HepG2 (cell line): ENCODE results near the gene PLVAP. TPM values are rescaled to one million over a fixed set of nuclear protein-coding genes. Genes with fewer than 3 reads are reported as not detected.

Experiments
- ATF1 ChIP-seq: IDR thresholded peaks from 2 replicates; pipeline ENCODE4 v1.6.1; 2016; ENCODE audit warnings: mild to moderate bottlenecking, control low read depth
- ATF7-NPFF ChIP-seq: sonication (generic); formaldehyde crosslinking; IDR thresholded peaks from 2 replicates; pipeline ENCODE4 v1.8.1; 2023; ENCODE audit warnings: mild to moderate bottlenecking, low read depth, missing genetic modification reagents, moderate library complexity
- CAMTA2 ChIP-seq: sonication (generic); formaldehyde crosslinking; IDR thresholded peaks from 2 replicates; pipeline ENCODE4 v1.4.0; 2020; ENCODE audit warnings: mild to moderate bottlenecking, missing genetic modification reagents, borderline replicate concordance
- CCDC6 ChIP-seq: sonication (generic); formaldehyde crosslinking; IDR thresholded peaks from 2 replicates; pipeline ENCODE4 v1.8.1; 2022; ENCODE audit warnings: mild to moderate bottlenecking, missing genetic modification reagents, moderate library complexity
- FOXA1 ChIP-seq, 2 experiments: fragments of 450-650 bp in 1 of 2; sonication (generic) in 1 of 2; formaldehyde crosslinking in 1 of 2; IDR thresholded peaks; 2 replicates each; pipeline versions ENCODE4 v1.4.0 to v1.6.1; 2016 to 2020; ENCODE audit warnings: missing genetic modification reagents in 1 of 2
- IKZF4 ChIP-seq: sonication (generic); formaldehyde crosslinking; IDR thresholded peaks from 2 replicates; pipeline ENCODE4 v1.5.1; 2020; ENCODE audit warnings: borderline replicate concordance, mild to moderate bottlenecking, low read depth, missing genetic modification reagents; ENCODE audit errors: not compliant biosample characterization
- NR2F6 ChIP-seq, 2 experiments: IDR thresholded peaks; 2 replicates each; pipeline ENCODE4 v1.6.1; 2016; ENCODE audit warnings: antibody characterized with exemption in 1 of 2, mild to moderate bottlenecking in 1 of 2
- SALL2 ChIP-seq: sonication (generic); formaldehyde crosslinking; IDR thresholded peaks from 2 replicates; pipeline ENCODE4 v1.8.1; 2023; ENCODE audit warnings: mild to moderate bottlenecking, missing genetic modification reagents, inconsistent platforms
- SMYD3 ChIP-seq: sonication (generic); formaldehyde crosslinking; IDR thresholded peaks from 2 replicates; pipeline ENCODE4 v1.8.1; 2023; ENCODE audit warnings: mild to moderate bottlenecking, missing genetic modification reagents
- TEAD2 ChIP-seq: sonication (generic); formaldehyde crosslinking; IDR thresholded peaks from 2 replicates; pipeline ENCODE4 v1.9.0; 2021; ENCODE audit warnings: missing genetic modification reagents
- TOPORS ChIP-seq: sonication (generic); formaldehyde crosslinking; IDR thresholded peaks from 2 replicates; pipeline ENCODE4 v1.8.0; 2023; ENCODE audit warnings: mild to moderate bottlenecking, missing genetic modification reagents
- ZNF10 ChIP-seq: sonication (generic); formaldehyde crosslinking; IDR thresholded peaks from 2 replicates; pipeline ENCODE4 v1.4.0; 2020; ENCODE audit warnings: mild to moderate bottlenecking, low read depth, missing genetic modification reagents, borderline replicate concordance
- ZNF180 ChIP-seq: sonication (generic); formaldehyde crosslinking; IDR thresholded peaks from 2 replicates; pipeline ENCODE4 v1.4.0; 2020; ENCODE audit warnings: low read depth, missing genetic modification reagents, borderline replicate concordance
- ZNF251 ChIP-seq: sonication (generic); formaldehyde crosslinking; IDR thresholded peaks from 2 replicates; pipeline ENCODE4 v1.9.0; 2021; ENCODE audit warnings: mild to moderate bottlenecking, missing genetic modification reagents
- ZNF256 ChIP-seq: sonication (generic); formaldehyde crosslinking; conservative IDR thresholded peaks from 2 replicates; pipeline ENCODE4 v1.4.0; 2020; ENCODE audit warnings: missing genetic modification reagents
- ZNF326 ChIP-seq: sonication (generic); formaldehyde crosslinking; IDR thresholded peaks from 2 replicates; pipeline ENCODE4 v1.4.0; 2020; ENCODE audit warnings: missing genetic modification reagents, borderline replicate concordance
- ZNF567 ChIP-seq: sonication (generic); formaldehyde crosslinking; IDR thresholded peaks from 2 replicates; pipeline ENCODE4 v1.8.1; 2023; ENCODE audit warnings: mild to moderate bottlenecking, missing genetic modification reagents, borderline replicate concordance
- ZNF761 ChIP-seq: sonication (generic); formaldehyde crosslinking; conservative IDR thresholded peaks from 2 replicates; pipeline ENCODE4 v1.4.0; 2020; ENCODE audit warnings: mild to moderate bottlenecking, missing genetic modification reagents
- ZNF788 ChIP-seq: sonication (generic); formaldehyde crosslinking; IDR thresholded peaks from 2 replicates; pipeline ENCODE4 v1.5.0; 2020; ENCODE audit warnings: mild to moderate bottlenecking, missing genetic modification reagents, borderline replicate concordance
- polyA plus RNA-seq, 8 experiments: library from polyadenylated mRNA; depleted of rRNA in 3 of 8; stranded (reverse) in 7 of 8; unstranded in 1 of 8; fragments of >200 nt; fragmentation: Illumina TruSeq in 4 of 8; extraction: Trizol in 4 of 8; gene quantifications; 2 replicates each; pipeline versions ENCODE4 v1.2.1 to v1.2.3, GENCODE V29; 2011 to 2016; ENCODE audit warnings: low read depth in 4 of 8, missing spikeins in 1 of 8, mixed read lengths in 1 of 8; ENCODE audit not compliant: insufficient read depth in 1 of 8
- total RNA-seq, 5 experiments: library from RNA; depleted of rRNA; stranded (reverse); fragments of >200 nt; fragmentation: Illumina TruSeq; extraction: Trizol; gene quantifications; 2 replicates each; pipeline ENCODE4 v1.2.3, GENCODE V29; 2016; ENCODE audit warnings: low read depth in 1 of 5
- TF ChIP-seq, protein P1 (sequence below): IDR thresholded peaks from 2 replicates; pipeline ENCODE4 v1.6.1; 2016; ENCODE audit warnings: missing genetic modification reagents, missing compliant biosample characterization
- TF ChIP-seq, protein P2 (sequence below): sonication (generic); formaldehyde crosslinking; IDR thresholded peaks from 2 replicates; pipeline ENCODE4 v1.4.0; 2020; ENCODE audit warnings: missing genetic modification reagents
- TF ChIP-seq, protein P3 (sequence below): sonication (generic); formaldehyde crosslinking; IDR thresholded peaks from 2 replicates; pipeline ENCODE4 v1.4.0; 2020; ENCODE audit warnings: missing genetic modification reagents
- TF ChIP-seq, protein P4 (sequence below): sonication (generic); formaldehyde crosslinking; IDR thresholded peaks from 2 replicates; pipeline ENCODE4 v1.4.0; 2020; ENCODE audit warnings: mild to moderate bottlenecking, missing genetic modification reagents
- TF ChIP-seq, protein P5 (sequence below): sonication (generic); formaldehyde crosslinking; IDR thresholded peaks from 2 replicates; pipeline ENCODE4 v1.4.0; 2020; ENCODE audit warnings: missing genetic modification reagents

The PLVAP gene
- total and polyA plus RNA-seq, 2 of the 13 experiments (the other 11 are each of a cell fraction or from before 2014, with no cell fraction given) = 0.26 TPM; not detected in 1

DNA sequence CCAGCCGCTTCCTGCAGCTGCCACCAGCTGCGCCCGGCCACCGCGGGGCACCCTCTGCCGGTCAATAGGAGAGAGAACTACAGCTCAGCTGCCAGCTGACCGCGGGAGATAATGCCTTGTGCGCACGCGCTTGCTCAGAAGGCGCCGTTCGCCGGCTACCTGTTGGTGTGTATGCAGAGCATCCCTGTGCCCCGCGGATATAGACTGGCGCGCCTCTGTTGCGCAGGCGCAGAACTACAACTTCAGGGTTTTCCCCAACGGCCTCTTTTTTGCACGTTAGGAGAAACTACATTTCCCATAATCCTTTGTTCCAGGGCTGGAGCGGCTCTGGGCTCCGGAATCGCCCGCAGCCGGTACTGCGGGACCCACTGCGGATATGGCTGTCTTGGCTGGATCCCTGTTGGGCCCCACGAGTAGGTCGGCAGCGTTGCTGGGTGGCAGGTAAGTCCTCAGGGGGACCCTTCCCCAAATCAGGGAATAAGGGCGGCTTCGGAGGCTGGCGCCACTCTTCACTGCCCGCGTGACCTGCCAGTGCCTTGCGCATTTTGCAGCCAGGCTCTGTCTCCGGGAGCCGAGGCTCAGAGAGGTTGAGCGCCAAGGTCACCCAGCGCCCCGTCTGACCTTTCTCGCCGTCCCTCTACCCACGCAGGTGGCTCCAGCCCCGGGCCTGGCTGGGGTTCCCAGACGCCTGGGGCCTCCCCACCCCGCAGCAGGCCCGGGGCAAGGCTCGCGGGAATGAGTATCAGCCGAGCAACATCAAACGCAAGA, 71.4 kb downstream of the PLVAP start, which contains the start of gene MRPL34 (continued):
- TF ChIP-seq, protein P1, sequence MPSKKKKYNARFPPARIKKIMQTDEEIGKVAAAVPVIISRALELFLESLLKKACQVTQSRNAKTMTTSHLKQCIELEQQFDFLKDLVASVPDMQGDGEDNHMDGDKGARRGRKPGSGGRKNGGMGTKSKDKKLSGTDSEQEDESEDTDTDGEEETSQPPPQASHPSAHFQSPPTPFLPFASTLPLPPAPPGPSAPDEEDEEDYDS (CRISPR knock-in tag) = peak; percentile 80
- TF ChIP-seq, protein P2, sequence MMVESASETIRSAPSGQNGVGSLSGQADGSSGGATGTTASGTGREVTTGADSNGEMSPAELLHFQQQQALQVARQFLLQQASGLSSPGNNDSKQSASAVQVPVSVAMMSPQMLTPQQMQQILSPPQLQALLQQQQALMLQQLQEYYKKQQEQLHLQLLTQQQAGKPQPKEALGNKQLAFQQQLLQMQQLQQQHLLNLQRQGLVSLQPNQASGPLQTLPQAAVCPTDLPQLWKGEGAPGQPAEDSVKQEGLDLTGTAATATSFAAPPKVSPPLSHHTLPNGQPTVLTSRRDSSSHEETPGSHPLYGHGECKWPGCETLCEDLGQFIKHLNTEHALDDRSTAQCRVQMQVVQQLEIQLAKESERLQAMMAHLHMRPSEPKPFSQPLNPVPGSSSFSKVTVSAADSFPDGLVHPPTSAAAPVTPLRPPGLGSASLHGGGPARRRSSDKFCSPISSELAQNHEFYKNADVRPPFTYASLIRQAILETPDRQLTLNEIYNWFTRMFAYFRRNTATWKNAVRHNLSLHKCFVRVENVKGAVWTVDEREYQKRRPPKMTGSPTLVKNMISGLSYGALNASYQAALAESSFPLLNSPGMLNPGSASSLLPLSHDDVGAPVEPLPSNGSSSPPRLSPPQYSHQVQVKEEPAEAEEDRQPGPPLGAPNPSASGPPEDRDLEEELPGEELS (CRISPR knock-in tag) = no peak
- TF ChIP-seq SMYD3 (no peak), ZNF180 (CRISPR knock-in tag) (no peak), ZNF567 (CRISPR knock-in tag) (no peak), CCDC6 (CRISPR knock-in tag) (peak; percentile 58; the same call in 1 of the 2 replicates), SALL2 (no peak), TEAD2 (no peak), IKZF4 (CRISPR knock-in tag) (no peak), ZNF761 (CRISPR knock-in tag) (0 out of 2 replicates have a peak, but pooled peaks have one; percentile 57), CAMTA2 (CRISPR knock-in tag) (0 out of 2 replicates have a peak, but pooled peaks have one; percentile 74), ZNF256 (0 out of 2 replicates have a peak, but pooled peaks have one; percentile 28), NR2F6 (IDR thresholded peaks at IDR 0.05) (0 out of 2 replicates have a peak, but pooled peaks have one; percentile 33), NR2F6 (CRISPR knock-in tag; IDR thresholded peaks at IDR 0.05) (peak; percentile 49; the same call in 1 of the 2 replicates), ATF7-NPFF (CRISPR knock-in tag) (peak; percentile 33; the same call in 1 of the 2 replicates), FOXA1 (IDR thresholded peaks at IDR 0.05) (no peak), FOXA1 (CRISPR knock-in tag; IDR thresholded peaks at IDR 0.05) (peak; percentile 53), ZNF251 (CRISPR knock-in tag) (no peak), ZNF10 (no peak), TOPORS (CRISPR knock-in tag) (peak; percentile 26; the same call in 1 of the 2 replicates), ZNF326 (CRISPR knock-in tag) (no peak), ATF1 (CRISPR knock-in tag) (0 out of 2 replicates have a peak, but pooled peaks have one; percentile 18), ZNF788 (no peak)
- TF ChIP-seq, protein P3, sequence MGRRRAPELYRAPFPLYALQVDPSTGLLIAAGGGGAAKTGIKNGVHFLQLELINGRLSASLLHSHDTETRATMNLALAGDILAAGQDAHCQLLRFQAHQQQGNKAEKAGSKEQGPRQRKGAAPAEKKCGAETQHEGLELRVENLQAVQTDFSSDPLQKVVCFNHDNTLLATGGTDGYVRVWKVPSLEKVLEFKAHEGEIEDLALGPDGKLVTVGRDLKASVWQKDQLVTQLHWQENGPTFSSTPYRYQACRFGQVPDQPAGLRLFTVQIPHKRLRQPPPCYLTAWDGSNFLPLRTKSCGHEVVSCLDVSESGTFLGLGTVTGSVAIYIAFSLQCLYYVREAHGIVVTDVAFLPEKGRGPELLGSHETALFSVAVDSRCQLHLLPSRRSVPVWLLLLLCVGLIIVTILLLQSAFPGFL (CRISPR knock-in tag) = no peak
- TF ChIP-seq, protein P4, sequence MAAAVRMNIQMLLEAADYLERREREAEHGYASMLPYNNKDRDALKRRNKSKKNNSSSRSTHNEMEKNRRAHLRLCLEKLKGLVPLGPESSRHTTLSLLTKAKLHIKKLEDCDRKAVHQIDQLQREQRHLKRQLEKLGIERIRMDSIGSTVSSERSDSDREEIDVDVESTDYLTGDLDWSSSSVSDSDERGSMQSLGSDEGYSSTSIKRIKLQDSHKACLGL = peak; percentile 78; the same call in 1 of the 2 replicates
- TF ChIP-seq, protein P5, sequence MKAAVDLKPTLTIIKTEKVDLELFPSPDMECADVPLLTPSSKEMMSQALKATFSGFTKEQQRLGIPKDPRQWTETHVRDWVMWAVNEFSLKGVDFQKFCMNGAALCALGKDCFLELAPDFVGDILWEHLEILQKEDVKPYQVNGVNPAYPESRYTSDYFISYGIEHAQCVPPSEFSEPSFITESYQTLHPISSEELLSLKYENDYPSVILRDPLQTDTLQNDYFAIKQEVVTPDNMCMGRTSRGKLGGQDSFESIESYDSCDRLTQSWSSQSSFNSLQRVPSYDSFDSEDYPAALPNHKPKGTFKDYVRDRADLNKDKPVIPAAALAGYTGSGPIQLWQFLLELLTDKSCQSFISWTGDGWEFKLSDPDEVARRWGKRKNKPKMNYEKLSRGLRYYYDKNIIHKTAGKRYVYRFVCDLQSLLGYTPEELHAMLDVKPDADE (CRISPR knock-in tag) = no peak
